Liver (tissue), 3 donors: Measurements from ENCODE around the gene INPP5J.

Experiments
- EGR1 ChIP-seq, 2 donors: IDR thresholded peaks; 2 replicates each; pipeline ENCODE4 v1.6.1; 2016 to 2018; ENCODE audit warnings: antibody characterized with exemption in 2 of 2, low read depth in 2 of 2
- GABPA ChIP-seq, 2 donors: IDR thresholded peaks in 1 of 2; conservative IDR thresholded peaks in 1 of 2; 2 replicates each; pipeline ENCODE4 v1.6.1; 2016; ENCODE audit warnings: antibody characterized with exemption in 2 of 2, mild to moderate bottlenecking in 1 of 2, moderate library complexity in 1 of 2
- JUND ChIP-seq, 2 donors: IDR thresholded peaks; 2 replicates each; pipeline ENCODE4 v1.6.1; 2016; ENCODE audit warnings: antibody characterized with exemption in 2 of 2
- RAD21 ChIP-seq, 2 donors: IDR thresholded peaks; 2 replicates each; pipeline ENCODE4 v1.6.1; 2016; ENCODE audit warnings: antibody characterized with exemption in 2 of 2, mild to moderate bottlenecking in 2 of 2
- YY1 ChIP-seq: IDR thresholded peaks from 2 replicates; pipeline ENCODE4 v1.6.1; 2016; ENCODE audit warnings: antibody characterized with exemption, mild to moderate bottlenecking
- TF ChIP-seq, protein P1 (sequence below): fragments of 150-350 bp; IDR thresholded peaks from 2 replicates; pipeline ENCODE4 v1.5.1; 2017; ENCODE audit warnings: improper control_type of control experiment, low read depth, low read length; ENCODE audit not compliant: missing input control
- TF ChIP-seq, protein P2 (sequence below): IDR thresholded peaks from 2 replicates; pipeline ENCODE4 v1.6.1; 2016; ENCODE audit warnings: antibody characterized with exemption, mild to moderate bottlenecking
- TF ChIP-seq, protein P3 (sequence below): IDR thresholded peaks from 2 replicates; pipeline ENCODE4 v1.6.1; 2016; ENCODE audit warnings: antibody characterized with exemption
- TF ChIP-seq, protein P4 (sequence below): IDR thresholded peaks from 2 replicates; pipeline ENCODE4 v1.6.1; 2016; ENCODE audit warnings: antibody characterized with exemption
- TF ChIP-seq, protein P5 (sequence below): IDR thresholded peaks from 2 replicates; pipeline ENCODE4 v1.6.1; 2016; ENCODE audit warnings: antibody characterized with exemption
- donor health status: healthy.
- donor health status: healthy.

DNA sequence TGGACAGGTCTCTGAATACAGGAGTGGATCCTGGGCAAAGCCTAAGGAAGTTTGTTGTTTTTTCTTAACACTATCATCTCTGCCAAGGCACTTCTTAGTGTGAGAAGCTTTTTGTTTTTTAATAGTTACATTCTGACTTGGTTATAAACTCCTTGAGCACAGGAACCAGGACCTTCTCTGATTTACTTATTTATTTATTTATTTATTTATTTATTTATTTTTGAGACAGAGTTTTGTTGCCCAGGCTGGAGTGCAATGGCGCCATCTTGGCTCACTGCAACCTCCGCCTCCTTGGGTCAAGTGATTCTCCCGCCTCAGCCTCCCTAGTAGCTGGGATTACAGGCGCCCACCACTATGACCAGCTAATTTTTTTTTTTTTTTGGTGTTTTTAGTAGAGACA lies 48.2 kb downstream of the INPP5J start:
- TF ChIP-seq, protein P1, sequence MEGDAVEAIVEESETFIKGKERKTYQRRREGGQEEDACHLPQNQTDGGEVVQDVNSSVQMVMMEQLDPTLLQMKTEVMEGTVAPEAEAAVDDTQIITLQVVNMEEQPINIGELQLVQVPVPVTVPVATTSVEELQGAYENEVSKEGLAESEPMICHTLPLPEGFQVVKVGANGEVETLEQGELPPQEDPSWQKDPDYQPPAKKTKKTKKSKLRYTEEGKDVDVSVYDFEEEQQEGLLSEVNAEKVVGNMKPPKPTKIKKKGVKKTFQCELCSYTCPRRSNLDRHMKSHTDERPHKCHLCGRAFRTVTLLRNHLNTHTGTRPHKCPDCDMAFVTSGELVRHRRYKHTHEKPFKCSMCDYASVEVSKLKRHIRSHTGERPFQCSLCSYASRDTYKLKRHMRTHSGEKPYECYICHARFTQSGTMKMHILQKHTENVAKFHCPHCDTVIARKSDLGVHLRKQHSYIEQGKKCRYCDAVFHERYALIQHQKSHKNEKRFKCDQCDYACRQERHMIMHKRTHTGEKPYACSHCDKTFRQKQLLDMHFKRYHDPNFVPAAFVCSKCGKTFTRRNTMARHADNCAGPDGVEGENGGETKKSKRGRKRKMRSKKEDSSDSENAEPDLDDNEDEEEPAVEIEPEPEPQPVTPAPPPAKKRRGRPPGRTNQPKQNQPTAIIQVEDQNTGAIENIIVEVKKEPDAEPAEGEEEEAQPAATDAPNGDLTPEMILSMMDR, result no peak
- TF ChIP-seq, protein P2, sequence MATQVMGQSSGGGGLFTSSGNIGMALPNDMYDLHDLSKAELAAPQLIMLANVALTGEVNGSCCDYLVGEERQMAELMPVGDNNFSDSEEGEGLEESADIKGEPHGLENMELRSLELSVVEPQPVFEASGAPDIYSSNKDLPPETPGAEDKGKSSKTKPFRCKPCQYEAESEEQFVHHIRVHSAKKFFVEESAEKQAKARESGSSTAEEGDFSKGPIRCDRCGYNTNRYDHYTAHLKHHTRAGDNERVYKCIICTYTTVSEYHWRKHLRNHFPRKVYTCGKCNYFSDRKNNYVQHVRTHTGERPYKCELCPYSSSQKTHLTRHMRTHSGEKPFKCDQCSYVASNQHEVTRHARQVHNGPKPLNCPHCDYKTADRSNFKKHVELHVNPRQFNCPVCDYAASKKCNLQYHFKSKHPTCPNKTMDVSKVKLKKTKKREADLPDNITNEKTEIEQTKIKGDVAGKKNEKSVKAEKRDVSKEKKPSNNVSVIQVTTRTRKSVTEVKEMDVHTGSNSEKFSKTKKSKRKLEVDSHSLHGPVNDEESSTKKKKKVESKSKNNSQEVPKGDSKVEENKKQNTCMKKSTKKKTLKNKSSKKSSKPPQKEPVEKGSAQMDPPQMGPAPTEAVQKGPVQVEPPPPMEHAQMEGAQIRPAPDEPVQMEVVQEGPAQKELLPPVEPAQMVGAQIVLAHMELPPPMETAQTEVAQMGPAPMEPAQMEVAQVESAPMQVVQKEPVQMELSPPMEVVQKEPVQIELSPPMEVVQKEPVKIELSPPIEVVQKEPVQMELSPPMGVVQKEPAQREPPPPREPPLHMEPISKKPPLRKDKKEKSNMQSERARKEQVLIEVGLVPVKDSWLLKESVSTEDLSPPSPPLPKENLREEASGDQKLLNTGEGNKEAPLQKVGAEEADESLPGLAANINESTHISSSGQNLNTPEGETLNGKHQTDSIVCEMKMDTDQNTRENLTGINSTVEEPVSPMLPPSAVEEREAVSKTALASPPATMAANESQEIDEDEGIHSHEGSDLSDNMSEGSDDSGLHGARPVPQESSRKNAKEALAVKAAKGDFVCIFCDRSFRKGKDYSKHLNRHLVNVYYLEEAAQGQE, result no peak
- TF ChIP-seq, protein P3, sequence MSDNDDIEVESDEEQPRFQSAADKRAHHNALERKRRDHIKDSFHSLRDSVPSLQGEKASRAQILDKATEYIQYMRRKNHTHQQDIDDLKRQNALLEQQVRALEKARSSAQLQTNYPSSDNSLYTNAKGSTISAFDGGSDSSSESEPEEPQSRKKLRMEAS, result no peak
- TF ChIP-seq JUND (IDR thresholded peaks at IDR 0.05) (no peak), RAD21 (IDR thresholded peaks at IDR 0.05) (no peak), GABPA (IDR thresholded peaks at IDR 0.05 in 1 of 2, conservative IDR thresholded peaks at IDR 0.05 in 1 of 2) (no peak), YY1 (no peak), EGR1 (IDR thresholded peaks at IDR 0.05; ENCODE audit: low read depth in 2 of 2) (no peak)
- TF ChIP-seq, protein P4, sequence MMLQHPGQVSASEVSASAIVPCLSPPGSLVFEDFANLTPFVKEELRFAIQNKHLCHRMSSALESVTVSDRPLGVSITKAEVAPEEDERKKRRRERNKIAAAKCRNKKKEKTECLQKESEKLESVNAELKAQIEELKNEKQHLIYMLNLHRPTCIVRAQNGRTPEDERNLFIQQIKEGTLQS, result no peak
- TF ChIP-seq, protein P5, sequence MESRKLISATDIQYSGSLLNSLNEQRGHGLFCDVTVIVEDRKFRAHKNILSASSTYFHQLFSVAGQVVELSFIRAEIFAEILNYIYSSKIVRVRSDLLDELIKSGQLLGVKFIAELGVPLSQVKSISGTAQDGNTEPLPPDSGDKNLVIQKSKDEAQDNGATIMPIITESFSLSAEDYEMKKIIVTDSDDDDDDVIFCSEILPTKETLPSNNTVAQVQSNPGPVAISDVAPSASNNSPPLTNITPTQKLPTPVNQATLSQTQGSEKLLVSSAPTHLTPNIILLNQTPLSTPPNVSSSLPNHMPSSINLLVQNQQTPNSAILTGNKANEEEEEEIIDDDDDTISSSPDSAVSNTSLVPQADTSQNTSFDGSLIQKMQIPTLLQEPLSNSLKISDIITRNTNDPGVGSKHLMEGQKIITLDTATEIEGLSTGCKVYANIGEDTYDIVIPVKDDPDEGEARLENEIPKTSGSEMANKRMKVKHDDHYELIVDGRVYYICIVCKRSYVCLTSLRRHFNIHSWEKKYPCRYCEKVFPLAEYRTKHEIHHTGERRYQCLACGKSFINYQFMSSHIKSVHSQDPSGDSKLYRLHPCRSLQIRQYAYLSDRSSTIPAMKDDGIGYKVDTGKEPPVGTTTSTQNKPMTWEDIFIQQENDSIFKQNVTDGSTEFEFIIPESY, result no peak
